ENCODE results near the gene CFAP300. TPM values are rescaled to one million over a fixed set of nuclear protein-coding genes. Genes with fewer than 3 reads are reported as not detected.

The CFAP300 gene
- total RNA-seq, 1 experiment from 2014 or later, result 3.9 TPM

GRCh38 chr11:102109896-102110760 lies 62.9 kb downstream of the CFAP300 start, which contains the start of gene YAP1:
TSS of gene YAP1 (plus strand) at chr11:102110447. CDS start at chr11:102110849, 402 bp downstream.
- no peaks in the 10 kb centered on the region for H3K9me2 ChIP-seq (replicated peaks; ENCODE audit: low read length)
- no peaks in the 10 kb centered on the region for H3K27me3 ChIP-seq (ENCODE audit: low read length)
- H3F3A ChIP-seq (ENCODE audit: low read length, unreplicated experiment), result peaks cover 4% of the 10 kb centered on the region
- peak within 1 kb of the TSS; percentile 73 for H2AFZ ChIP-seq (ENCODE audit: low read length)
- peak within 1 kb of the TSS; percentile 70 for H3K4me3 ChIP-seq (ENCODE audit: low read length)
- intact Hi-C loops (cut with micrococcal nuclease), result loop anchor here (1.0 to 5.0 kb wide), 7 partner anchors 63 to 663 kb away; partner anchors contain the start of genes ANGPTL5, BIRC2, CEP126 and CFAP300
- BruUV-seq (replicated peaks), result no TSS peak
- peak within 1 kb of the TSS; percentile 87 for H3K27ac ChIP-seq (ENCODE audit: low read length)
- peaks cover 49% of the 10 kb centered on the region for H3K79me2 ChIP-seq (ENCODE audit: low read length)
- ChIA-PET POLR2A (ENCODE audit: unreplicated experiment) (interaction anchor here (0.6 to 0.7 kb wide), 2 partner anchors 51 to 59 kb away, joined by 3 to 5 read pairs; no protein-coding TSS in a partner anchor), CTCF (no interaction called here)
- H3K9me3 ChIP-seq (ENCODE audit: low read length), result no peaks in the 10 kb centered on the region
- peaks cover 8% of the 10 kb centered on the region; the same call in 1 of the 2 replicates for H3K36me3 ChIP-seq (ENCODE audit: low read depth, low read length)
- TF ChIP-seq CTCF (conservative IDR thresholded peaks at IDR 0.05; ENCODE audit: low read depth, low read length) (no peak; the same call in 1 of the 2 replicates), EZH2phosphoT487 (IDR thresholded peaks at IDR 0.05; ENCODE audit: borderline replicate concordance, low read length) (peak; percentile 93)
- H4K20me1 ChIP-seq (ENCODE audit: low read length), result peaks cover 5% of the 10 kb centered on the region; the same call in 1 of the 2 replicates
- H3K9ac ChIP-seq (ENCODE audit: low read length), result peak within 1 kb of the TSS; percentile 89
- H3K4me1 ChIP-seq (ENCODE audit: insufficient read depth, low read length), result peaks cover 26% of the 10 kb centered on the region
- ATAC-seq, result peak; percentile 53
- H3K4me2 ChIP-seq (ENCODE audit: low read length), result peak within 1 kb of the TSS; percentile 87
- DNase-seq, result peak; percentile 95

GRCh38 chr11:102110761-102111010 lies 63.4 kb downstream of the CFAP300 start:
- ATAC-seq, result no peak
- POLR2A ChIA-PET (ENCODE audit: unreplicated experiment), result interaction anchor here (0.7 to 0.9 kb wide), 3 partner anchors 50 to 1755 kb away, joined by 3 to 14 read pairs (median 12); no protein-coding TSS in a partner anchor
- H3K4me1 ChIP-seq (ENCODE audit: insufficient read depth, low read length), result peaks cover 32% of the 10 kb centered on the region
- BruUV-seq (replicated peaks), result no TSS peak
- peak overlapping the region; percentile 89 for H3K9ac ChIP-seq (ENCODE audit: low read length)
- H3K9me3 ChIP-seq (ENCODE audit: low read length), result no peaks in the 10 kb centered on the region
- no peaks in the 10 kb centered on the region for H3K27me3 ChIP-seq (ENCODE audit: low read length)
- no peak for TF ChIP-seq EZH2 (IDR thresholded peaks at IDR 0.05; ENCODE audit: low read length, unreplicated experiment)
- peaks cover 5% of the 10 kb centered on the region; the same call in 1 of the 2 replicates for H4K20me1 ChIP-seq (ENCODE audit: low read length)
- H3K79me2 ChIP-seq (ENCODE audit: low read length), result peaks cover 55% of the 10 kb centered on the region
- peak overlapping the region; percentile 87 for H3K27ac ChIP-seq (ENCODE audit: low read length)
- H3K36me3 ChIP-seq (ENCODE audit: low read depth, low read length), result peaks cover 9% of the 10 kb centered on the region; the same call in 1 of the 2 replicates
- no peaks in the 10 kb centered on the region for H3K9me2 ChIP-seq (replicated peaks; ENCODE audit: low read length)
- DNase-seq, result no peak
- peak overlapping the region; percentile 73 for H2AFZ ChIP-seq (ENCODE audit: low read length)
- intact Hi-C loops (cut with micrococcal nuclease), result loop anchor here (1.0 to 5.0 kb wide), 7 partner anchors 63 to 663 kb away; partner anchors contain the start of genes ANGPTL5, BIRC2, CEP126 and CFAP300
- peak overlapping the region; percentile 87 for H3K4me2 ChIP-seq (ENCODE audit: low read length)
- CTCF ChIA-PET, result interaction anchor here (0.7 to 0.9 kb wide), 3 partner anchors 118 to 217 kb away, joined by 3 to 9 read pairs (median 5); no protein-coding TSS in a partner anchor
- peak overlapping the region; percentile 70 for H3K4me3 ChIP-seq (ENCODE audit: low read length)
- H3F3A ChIP-seq (ENCODE audit: low read length, unreplicated experiment), result peaks cover 4% of the 10 kb centered on the region

GRCh38 chr11:102111011-102111786 lies 64.0 kb downstream of the CFAP300 start:
- H3K79me2 ChIP-seq (ENCODE audit: low read length), result peaks cover 60% of the 10 kb centered on the region
- peak overlapping the region; percentile 70 for H3K4me3 ChIP-seq (ENCODE audit: low read length)
- no TSS peak for BruUV-seq (replicated peaks)
- CTCF ChIA-PET, result interaction anchor here (0.7 to 0.9 kb wide), 3 partner anchors 119 to 217 kb away, joined by 3 to 9 read pairs (median 5); no protein-coding TSS in a partner anchor
- peak overlapping the region; percentile 87 for H3K4me2 ChIP-seq (ENCODE audit: low read length)
- no peaks in the 10 kb centered on the region for H3K9me3 ChIP-seq (ENCODE audit: low read length)
- peak overlapping the region; percentile 73 for H2AFZ ChIP-seq (ENCODE audit: low read length)
- intact Hi-C loops (cut with micrococcal nuclease), result loop anchor here (2.0 to 5.0 kb wide), 5 partner anchors 116 to 664 kb away; partner anchors contain the start of genes ANGPTL5, BIRC2 and CEP126
- H3K9me2 ChIP-seq (replicated peaks; ENCODE audit: low read length), result no peaks in the 10 kb centered on the region
- H3F3A ChIP-seq (ENCODE audit: low read length, unreplicated experiment), result peaks cover 4% of the 10 kb centered on the region
- peak; percentile 79 for DNase-seq
- peak; percentile 24 for ATAC-seq
- peaks cover 14% of the 10 kb centered on the region; the same call in 1 of the 2 replicates for H3K36me3 ChIP-seq (ENCODE audit: low read depth, low read length)
- H3K27ac ChIP-seq (ENCODE audit: low read length), result peak overlapping the region; percentile 87
- H4K20me1 ChIP-seq (ENCODE audit: low read length), result peaks cover 5% of the 10 kb centered on the region; the same call in 1 of the 2 replicates
- POLR2A ChIA-PET (ENCODE audit: unreplicated experiment), result interaction anchor here (0.6 to 0.9 kb wide), 3 partner anchors 10 to 1756 kb away, joined by 6 to 14 read pairs (median 12); no protein-coding TSS in a partner anchor
- H3K4me1 ChIP-seq (ENCODE audit: insufficient read depth, low read length), result peaks cover 37% of the 10 kb centered on the region
- H3K27me3 ChIP-seq (ENCODE audit: low read length), result no peaks in the 10 kb centered on the region
- TF ChIP-seq EZH2phosphoT487 (IDR thresholded peaks at IDR 0.05; ENCODE audit: borderline replicate concordance, low read length) (no peak), CTCF (conservative IDR thresholded peaks at IDR 0.05; ENCODE audit: low read depth, low read length) (peak; percentile 58)
- peak overlapping the region; percentile 89 for H3K9ac ChIP-seq (ENCODE audit: low read length)

All from PC-3 (cell line).